IMR-90 (cell line): Measurements from ENCODE around the gene USP25. TPM values are rescaled to one million over a fixed set of nuclear protein-coding genes. Genes with fewer than 3 reads are reported as not detected.

ENCODE experiments used
- ATAC-seq: fragments of 200-7000 bp; cut with Tn5 transposase; 2 replicates; pipeline ENCODE4 v1.9.1; 2020; ENCODE audit warnings: low read depth, mild to moderate bottlenecking, moderate library complexity
- BruUV-seq: library from RNA; stranded (reverse); fragments of 400-500 nt; replicated peaks from 2 replicates; lab custom pipeline; 2021; lab: Mats Ljungman, UMichigan
- CTCF ChIA-PET: fragments of 300-600 bp; formaldehyde crosslinking; extraction: SDS; loops from one replicate; lab custom pipeline; 2021; ENCODE audit warnings: antibody characterized with exemption; lab: Yijun Ruan, JAX
- POLR2A ChIA-PET: fragments of 300-600 bp; sonication (Branson Sonifier 250); formaldehyde crosslinking; loops from one replicate; lab custom pipeline; 2022; ENCODE audit warnings: antibody characterized with exemption; ENCODE audit not compliant: unreplicated experiment; lab: Charles Lee
- DNase-seq: peaks from one replicate; pipeline ENCODE4 v3.0.0; 2013
- H2AFZ ChIP-seq: replicated peaks from 2 replicates; pipeline ENCODE3; 2013; ENCODE audit warnings: low read length, mild to moderate bottlenecking; ENCODE audit not compliant: poor library complexity
- H2AK5ac ChIP-seq: 2 replicates; pipeline ENCODE4 v1.6.1; 2013; ENCODE audit warnings: low read depth, low read length, inconsistent platforms
- H2AK9ac ChIP-seq: replicated peaks from 2 replicates; pipeline ENCODE3; 2013; ENCODE audit warnings: mild to moderate bottlenecking, low read depth, low read length, moderate library complexity; ENCODE audit not compliant: poor library complexity
- H2BK120ac ChIP-seq: 2 replicates; pipeline ENCODE4 v1.6.1; 2013; ENCODE audit warnings: low read depth, low read length, inconsistent platforms
- H2BK15ac ChIP-seq: 3 replicates; pipeline ENCODE4 v1.6.1; 2013; ENCODE audit warnings: low read depth, low read length, inconsistent platforms
- H2BK20ac ChIP-seq: 2 replicates; pipeline ENCODE4 v1.6.1; 2013; ENCODE audit warnings: low read depth, mild to moderate bottlenecking, inconsistent platforms, low read length, moderate library complexity
- H2BK5ac ChIP-seq: 2 replicates; pipeline ENCODE4 v1.6.1; 2013; ENCODE audit warnings: mild to moderate bottlenecking, low read depth, low read length, inconsistent platforms; ENCODE audit not compliant: poor library complexity, severe bottlenecking
- H3K14ac ChIP-seq: replicated peaks from 2 replicates; pipeline ENCODE4 v1.6.1; 2013; ENCODE audit warnings: low read depth, low read length, inconsistent platforms
- H3K18ac ChIP-seq: 2 replicates; pipeline ENCODE4 v1.6.1; 2013; ENCODE audit warnings: low read depth, low read length, control low read depth
- H3K23ac ChIP-seq: 2 replicates; pipeline ENCODE4 v1.6.1; 2013; ENCODE audit warnings: low read depth, low read length, inconsistent platforms
- H3K27ac ChIP-seq: 2 replicates; pipeline ENCODE4 v1.5.1; 2013; ENCODE audit warnings: mild to moderate bottlenecking, control low read depth, low read length; ENCODE audit not compliant: insufficient read depth
- H3K27me3 ChIP-seq: 2 replicates; pipeline ENCODE4 v1.6.1; 2013; ENCODE audit warnings: low read length; ENCODE audit not compliant: control insufficient read depth, insufficient read depth
- H3K36me3 ChIP-seq: 2 replicates; pipeline ENCODE4 v1.6.1; 2013; ENCODE audit warnings: low read length, mixed read lengths; ENCODE audit not compliant: control insufficient read depth, insufficient read depth
- H3K4ac ChIP-seq: 2 replicates; pipeline ENCODE4 v1.6.1; 2013; ENCODE audit warnings: low read depth, low read length, inconsistent platforms
- H3K4me1 ChIP-seq: 2 replicates; pipeline ENCODE4 v1.6.1; 2013; ENCODE audit warnings: low read length, mixed read lengths; ENCODE audit not compliant: control insufficient read depth, insufficient read depth
- H3K4me2 ChIP-seq: 2 replicates; pipeline ENCODE4 v1.6.1; 2013; ENCODE audit warnings: low read depth, mild to moderate bottlenecking, control low read depth, low read length, moderate library complexity
- H3K4me3 ChIP-seq: 2 replicates; pipeline ENCODE4 v1.5.1; 2013; ENCODE audit warnings: low read depth, mild to moderate bottlenecking, control low read depth, low read length, moderate library complexity; ENCODE audit not compliant: insufficient read depth
- H3K56ac ChIP-seq: 2 replicates; pipeline ENCODE4 v1.6.1; 2013; ENCODE audit warnings: low read length, inconsistent platforms; ENCODE audit not compliant: insufficient read depth; ENCODE audit errors: extremely low read depth
- H3K79me1 ChIP-seq, 2 experiments: 2 replicates each; pipeline ENCODE4 v1.6.1; 2013; ENCODE audit warnings: low read length in 2 of 2, inconsistent platforms in 1 of 2, low read depth in 1 of 2
- H3K9ac ChIP-seq: 2 replicates; pipeline ENCODE4 v1.6.1; 2013; ENCODE audit warnings: low read depth, low read length, control low read depth
- H3K9me1 ChIP-seq: 2 replicates; pipeline ENCODE4 v1.6.1; 2013; ENCODE audit warnings: low read length, inconsistent platforms; ENCODE audit not compliant: insufficient read depth
- H3K9me3 ChIP-seq: 2 replicates; pipeline ENCODE4 v1.6.1; 2013; ENCODE audit warnings: low read length; ENCODE audit not compliant: control insufficient read depth, insufficient read depth
- H4K20me1 ChIP-seq: 2 replicates; pipeline ENCODE4 v1.6.1; 2013; ENCODE audit warnings: low read length, inconsistent platforms; ENCODE audit not compliant: insufficient read depth
- H4K5ac ChIP-seq: 2 replicates; pipeline ENCODE4 v1.6.1; 2013; ENCODE audit warnings: mild to moderate bottlenecking, low read depth, low read length, control low read depth
- H4K8ac ChIP-seq, 2 experiments: 2 replicates each; pipeline ENCODE4 v1.6.1; 2013; ENCODE audit warnings: low read depth in 2 of 2, low read length in 2 of 2, control low read depth in 1 of 2, inconsistent platforms in 1 of 2
- H4K91ac ChIP-seq: 2 replicates; pipeline ENCODE4 v1.6.1; 2013; ENCODE audit warnings: low read depth, low read length, inconsistent platforms; ENCODE audit not compliant: insufficient read depth
- CHD1 ChIP-seq: IDR thresholded peaks from 2 replicates; pipeline ENCODE4 v1.6.1; 2012; ENCODE audit warnings: low read depth, low read length, improper control_type of control experiment
- CTCF ChIP-seq: conservative IDR thresholded peaks from 2 replicates; pipeline ENCODE4 v1.5.1; 2012; ENCODE audit warnings: mild to moderate bottlenecking, low read depth, low read length, improper control_type of control experiment
- ELK1 ChIP-seq: fragments of 150-350 bp; IDR thresholded peaks from 2 replicates; pipeline ENCODE4 v1.6.1; 2016; ENCODE audit warnings: low read depth, mild to moderate bottlenecking, low read length, moderate library complexity, borderline replicate concordance
- NFE2L2 ChIP-seq: fragments of 150-350 bp; IDR thresholded peaks from 2 replicates; pipeline ENCODE4 v1.6.1; 2016; ENCODE audit warnings: low read depth, mild to moderate bottlenecking, low read length
- RCOR1 ChIP-seq: IDR thresholded peaks from 2 replicates; pipeline ENCODE4 v1.6.1; 2012; ENCODE audit warnings: mild to moderate bottlenecking, low read length, improper control_type of control experiment; ENCODE audit not compliant: insufficient replicate concordance
- WGBS, 2 experiments: methylation state at CpG; one replicate each; pipeline versions ENCODE4 v1.1.5 to v1.1.7; 2013; ENCODE audit warnings: missing lambda C conversion rate in 2 of 2; ENCODE audit not compliant: insufficient read length in 1 of 2; ENCODE audit errors: extremely low coverage in 2 of 2; 5-methylcytosine and 5-hydroxymethylcytosine counted together
- dilution Hi-C: fragments of 300-500 bp; cut with HindIII; formaldehyde crosslinking; loops from one replicate; pipeline ENCODE4 v1.14.3; 2018; ENCODE audit warnings: low sequenced_read_pairs; ENCODE audit not compliant: unreplicated experiment
- in situ Hi-C: fragments of 300-500 bp; cut with MboI; formaldehyde crosslinking; loops from 3 replicates; pipeline ENCODE4 v1.14.3; 2019; ENCODE audit warnings: low sequenced_read_pairs, inconsistent platforms, mixed read lengths
- intact Hi-C: fragments of 100-400 bp; cut with micrococcal nuclease; formaldehyde crosslinking; loops from 2 replicates; pipeline ENCODE4 v1.10.0; 2022
- polyA plus RNA-seq, 3 experiments: library from polyadenylated mRNA; depleted of rRNA; stranded (reverse); fragments of >200 nt; gene quantifications; 2 replicates each; pipeline ENCODE4 v1.2.3, GENCODE V29; 2012; ENCODE audit warnings: low replicate concordance in 1 of 3
- total RNA-seq: library from RNA; depleted of rRNA; stranded (reverse); fragments of >200 nt; gene quantifications from 2 replicates; pipeline ENCODE4 v1.2.3, GENCODE V29; 2012

Gene USP25
- total and polyA plus RNA-seq, 2 of the 4 experiments (the other 2 are of a cell fraction), result 9.3 to 23.3 TPM

GRCh38 chr21:15751037-15751436 is 21.3 kb downstream of the USP25 start:
- no peak overlapping the region; the same call in 2 of the 3 replicates for H2BK15ac ChIP-seq
- H3K79me1 ChIP-seq, result peaks cover 26 to 57% of the 10 kb centered on the region in 2 experiments
- H2AFZ ChIP-seq, result no peak overlapping the region
- no peak for TF ChIP-seq CTCF
- no peak for TF ChIP-seq ELK1
- TF ChIP-seq CHD1, result no peak
- no peak for TF ChIP-seq NFE2L2
- no peak for TF ChIP-seq RCOR1
- H3K23ac ChIP-seq, result no peak overlapping the region
- H4K91ac ChIP-seq, result no peak overlapping the region
- peaks cover 2% of the 10 kb centered on the region; the same call in 1 of the 2 replicates for H3K9me3 ChIP-seq
- no peak overlapping the region for H2BK5ac ChIP-seq
- no peak overlapping the region for H2AK9ac ChIP-seq
- H3K27me3 ChIP-seq, result no peaks in the 10 kb centered on the region
- no peak overlapping the region for H3K14ac ChIP-seq
- H4K8ac ChIP-seq, result no peak overlapping the region
- no peak overlapping the region for H2BK120ac ChIP-seq
- WGBS, 2 experiments, result no CpG with 5 or more reads among the region's 1 CpG
- no peak overlapping the region for H4K5ac ChIP-seq
- ATAC-seq (no peak), DNase-seq (no peak)
- no peak overlapping the region for H3K4ac ChIP-seq
- no peak overlapping the region for H2BK20ac ChIP-seq
- H3K9ac ChIP-seq, result no peak overlapping the region
- intact Hi-C loops (no loop called here), in situ Hi-C loops (no loop called here), dilution Hi-C loops (no loop called here)
- no peak overlapping the region for H3K18ac ChIP-seq
- no peaks in the 10 kb centered on the region for H3K36me3 ChIP-seq
- H3K4me3 ChIP-seq, result no peak overlapping the region
- H4K20me1 ChIP-seq, result peaks cover 18% of the 10 kb centered on the region
- peaks cover 13% of the 10 kb centered on the region for H3K9me1 ChIP-seq
- no peak overlapping the region; the same call in 1 of the 2 replicates for H2AK5ac ChIP-seq
- peaks cover 7% of the 10 kb centered on the region for H3K4me1 ChIP-seq
- ChIA-PET POLR2A (no interaction called here), CTCF (no interaction called here)
- no peak overlapping the region for H3K56ac ChIP-seq
- BruUV-seq, result no TSS peak
- no peak overlapping the region for H3K27ac ChIP-seq
- no peak overlapping the region for H3K4me2 ChIP-seq
